OCI-LY3 (cell line): ENCODE measurements around the gene MICALL2.

ENCODE experiments used
- EZH2phosphoT487 ChIP-seq: fragments of 200-600 bp; shearing (Covaris generic); IDR thresholded peaks from 2 replicates; pipeline ENCODE4 v1.6.1; 2018; ENCODE audit warnings: antibody characterized with exemption, mixed run types, low read depth
- TF ChIP-seq, protein P1 (sequence below): fragments of 200-600, 300-600 bp; sonication (generic); IDR thresholded peaks from 2 replicates; pipeline ENCODE4 v1.5.1; 2014; ENCODE audit warnings: antibody characterized with exemption, low read length, low read depth

DNA sequence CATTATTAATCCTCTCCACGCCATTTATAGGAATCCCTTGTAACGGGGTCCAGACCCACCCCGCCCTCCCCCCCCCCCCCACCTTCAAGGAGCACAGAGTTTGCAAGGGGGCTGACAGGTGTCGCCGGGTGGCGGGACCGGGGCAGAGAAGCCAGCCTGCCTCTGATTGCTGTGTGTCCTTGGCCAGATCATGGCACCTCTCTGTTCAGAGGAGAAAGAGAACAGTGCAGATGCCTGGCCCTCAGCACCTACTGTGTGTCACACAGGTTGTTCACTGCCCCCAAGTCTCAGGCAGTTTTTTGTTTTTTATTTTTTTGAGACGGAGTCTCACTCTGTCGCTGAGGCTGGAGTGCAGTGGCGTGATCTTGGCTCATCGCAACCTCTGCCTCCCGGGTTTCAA lies 5.4 kb upstream of the MICALL2 start:
- TF ChIP-seq, protein P1, sequence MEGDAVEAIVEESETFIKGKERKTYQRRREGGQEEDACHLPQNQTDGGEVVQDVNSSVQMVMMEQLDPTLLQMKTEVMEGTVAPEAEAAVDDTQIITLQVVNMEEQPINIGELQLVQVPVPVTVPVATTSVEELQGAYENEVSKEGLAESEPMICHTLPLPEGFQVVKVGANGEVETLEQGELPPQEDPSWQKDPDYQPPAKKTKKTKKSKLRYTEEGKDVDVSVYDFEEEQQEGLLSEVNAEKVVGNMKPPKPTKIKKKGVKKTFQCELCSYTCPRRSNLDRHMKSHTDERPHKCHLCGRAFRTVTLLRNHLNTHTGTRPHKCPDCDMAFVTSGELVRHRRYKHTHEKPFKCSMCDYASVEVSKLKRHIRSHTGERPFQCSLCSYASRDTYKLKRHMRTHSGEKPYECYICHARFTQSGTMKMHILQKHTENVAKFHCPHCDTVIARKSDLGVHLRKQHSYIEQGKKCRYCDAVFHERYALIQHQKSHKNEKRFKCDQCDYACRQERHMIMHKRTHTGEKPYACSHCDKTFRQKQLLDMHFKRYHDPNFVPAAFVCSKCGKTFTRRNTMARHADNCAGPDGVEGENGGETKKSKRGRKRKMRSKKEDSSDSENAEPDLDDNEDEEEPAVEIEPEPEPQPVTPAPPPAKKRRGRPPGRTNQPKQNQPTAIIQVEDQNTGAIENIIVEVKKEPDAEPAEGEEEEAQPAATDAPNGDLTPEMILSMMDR = no peak
- TF ChIP-seq EZH2phosphoT487 = no peak
